COR-L47 (cell line): Measurements from ENCODE around the gene C5AR2.
A peak's percentile ranks its signal among the peaks of the same experiment; 100 is the strongest.
"Not testable (repeated sequence)": the region's sequence is repeated elsewhere in the genome, so short reads cannot be mapped to it uniquely, and the experiment has no call there.

Source experiments
- DNase-seq: peaks from one replicate; lab custom pipeline; 2025; lab: John Stamatoyannopoulos, UW

Gene C5AR2

GRCh38 chr19:47331931-47332547 is at the start of gene C5AR2:
C5AR2 (plus strand) TSS chr19:47332175; CDS start chr19:47340800, 8,625 bp downstream.
- DNase-seq = no peak

GRCh38 chr19:47283405-47284059 is 48.4 kb upstream of the C5AR2 start:
- no peak for DNase-seq

- DNase-seq = no peak
These were observed 47.6 kb upstream of the C5AR2 start for GRCh38 chr19:47284324-47284899.

GRCh38 chr19:47296036-47296435 is 35.9 kb upstream of the C5AR2 start:
- DNase-seq = peak; percentile 86

- not testable (repeated sequence) for DNase-seq
These were observed 31.1 kb upstream of the C5AR2 start for GRCh38 chr19:47300867-47301266.

GRCh38 chr19:47302249-47302648 is 29.7 kb upstream of the C5AR2 start:
- DNase-seq = no peak

- no peak for DNase-seq
These were observed 28.0 kb upstream of the C5AR2 start for GRCh38 chr19:47303966-47304365.

GRCh38 chr19:47305309-47305751 is 26.6 kb upstream of the C5AR2 start:
- DNase-seq = no peak

- no peak for DNase-seq
These were observed 25.7 kb upstream of the C5AR2 start for GRCh38 chr19:47306303-47306702.

GRCh38 chr19:47309038-47309437 is 22.9 kb upstream of the C5AR2 start:
- DNase-seq = no peak

- DNase-seq = no peak
These were observed 22.4 kb upstream of the C5AR2 start, which contains the start of gene C5AR1 for GRCh38 chr19:47309608-47310007. C5AR1 (plus strand) TSS chr19:47309861; CDS start chr19:47309896, 35 bp downstream.

- no peak for DNase-seq
These were observed 21.7 kb upstream of the C5AR2 start for GRCh38 chr19:47310323-47310722.

GRCh38 chr19:47310819-47311218 is 21.2 kb upstream of the C5AR2 start:
- DNase-seq = peak; percentile 59

- DNase-seq = no peak
These were observed 19.5 kb upstream of the C5AR2 start for GRCh38 chr19:47312366-47313006.

- DNase-seq = no peak
These were observed 18.1 kb upstream of the C5AR2 start for GRCh38 chr19:47313754-47314295.

- no peak for DNase-seq
These were observed 16.7 kb upstream of the C5AR2 start for GRCh38 chr19:47315125-47315821.

GRCh38 chr19:47316513-47316912 is 15.5 kb upstream of the C5AR2 start:
- DNase-seq = no peak

- DNase-seq = no peak
These were observed 11.8 kb upstream of the C5AR2 start for GRCh38 chr19:47319923-47320871.

GRCh38 chr19:47321630-47322029 is 10.3 kb upstream of the C5AR2 start:
- DNase-seq = no peak

GRCh38 chr19:47322058-47322457 is 9.9 kb upstream of the C5AR2 start:
- DNase-seq = no peak

GRCh38 chr19:47323409-47323808 is 8.6 kb upstream of the C5AR2 start:
- no peak for DNase-seq
